NB4 (cell line): ENCODE data around the gene OR7A17.

Experiments
- DNase-seq: peaks from one replicate; pipeline ENCODE4 v3.0.0; 2010; ENCODE audit warnings: low read depth
- H3K4me3 ChIP-seq: one replicate; pipeline ENCODE4 v1.5.1; 2011; ENCODE audit warnings: mild to moderate bottlenecking, low read depth, low read length, moderate library complexity
- MYC ChIP-seq: IDR thresholded peaks from 2 replicates; pipeline ENCODE4 v1.6.1; 2011; ENCODE audit warnings: low read depth, low read length
- POLR2A ChIP-seq: IDR thresholded peaks from 2 replicates; pipeline ENCODE4 v1.6.1; 2011; ENCODE audit warnings: mild to moderate bottlenecking; ENCODE audit not compliant: insufficient read length; ENCODE audit errors: extremely low read depth
- TF ChIP-seq, protein P1 (sequence below): IDR thresholded peaks from 2 replicates; pipeline ENCODE4 v1.6.1; 2011; ENCODE audit warnings: low read depth, low read length
- TF ChIP-seq, protein P2 (sequence below): IDR thresholded peaks from one replicate; pipeline ENCODE4 v1.5.1; 2012; ENCODE audit warnings: low read depth, low read length

Gene OR7A17

DNA sequence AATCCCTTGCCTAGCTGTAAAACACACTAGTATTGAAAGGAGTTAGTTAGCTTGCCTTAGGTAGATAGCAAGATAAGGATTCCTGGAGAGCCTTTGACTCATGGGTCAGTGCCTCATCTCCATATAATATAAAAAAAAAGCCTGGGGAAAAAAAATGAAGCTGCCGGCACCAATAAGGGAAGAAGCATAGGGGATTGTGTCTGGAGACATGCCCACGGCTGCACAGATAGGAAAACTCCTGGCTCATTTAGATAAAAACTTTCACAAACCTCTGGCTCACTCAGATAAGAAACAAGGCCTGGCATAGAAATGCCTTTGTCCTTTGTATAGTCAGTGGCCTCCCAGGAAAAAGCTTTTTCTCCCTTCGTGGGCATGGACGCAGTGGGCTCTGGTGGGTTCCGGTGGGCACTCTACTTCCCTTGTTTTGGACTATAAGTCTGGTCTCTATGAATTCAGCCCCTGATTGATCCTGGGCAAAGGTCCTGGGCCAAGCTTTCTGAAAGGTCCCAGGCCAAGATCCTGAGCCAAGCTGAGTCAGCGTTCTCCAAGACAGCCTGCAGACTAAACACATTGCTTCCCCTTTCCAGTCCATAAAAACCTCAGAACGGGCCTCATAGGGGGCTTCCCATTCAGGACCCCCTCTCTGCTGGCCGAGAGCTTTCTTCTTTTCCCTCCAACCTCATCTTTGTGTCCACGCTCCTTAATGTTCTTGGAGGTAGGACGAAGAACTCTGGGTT, 4.9 kb upstream of the OR7A17 start:
- DNase-seq: no peak
- H3K4me3 ChIP-seq: no peak overlapping the region
- no peak for TF ChIP-seq POLR2A
- TF ChIP-seq, protein P1, sequence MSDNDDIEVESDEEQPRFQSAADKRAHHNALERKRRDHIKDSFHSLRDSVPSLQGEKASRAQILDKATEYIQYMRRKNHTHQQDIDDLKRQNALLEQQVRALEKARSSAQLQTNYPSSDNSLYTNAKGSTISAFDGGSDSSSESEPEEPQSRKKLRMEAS: 0 out of 2 replicates have a peak, but pooled peaks have one; percentile 25

DNA sequence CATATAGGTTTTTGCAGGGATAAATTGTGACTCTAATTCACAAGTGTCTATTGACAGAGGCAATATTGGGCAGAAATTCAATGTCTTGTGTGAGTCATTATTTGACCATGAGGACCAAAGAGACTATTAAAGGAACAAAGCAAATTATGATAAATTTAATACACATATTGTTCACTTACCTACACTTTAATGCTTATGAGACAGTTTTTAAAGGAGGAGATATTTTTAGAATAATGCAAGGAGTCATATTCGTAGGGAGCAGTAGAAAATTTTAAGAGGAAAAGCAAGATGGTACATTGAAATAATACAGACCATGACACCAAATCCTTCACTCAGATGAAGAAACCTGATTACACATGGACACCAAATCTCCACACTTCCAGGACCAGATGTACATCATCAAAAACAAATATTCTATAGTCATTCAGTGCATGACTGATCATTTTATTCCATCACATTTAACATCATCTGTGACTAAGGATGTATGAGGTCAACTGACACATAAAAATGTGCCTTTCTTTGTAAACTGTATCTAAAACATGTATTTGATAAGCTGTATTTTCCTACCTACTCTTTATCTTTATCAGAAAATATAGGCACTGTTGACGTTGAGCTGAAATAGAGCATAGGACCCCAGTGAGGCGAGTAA, 4.2 kb upstream of the OR7A17 start:
- no peak for DNase-seq
- H3K4me3 ChIP-seq: no peak overlapping the region
- peak; percentile 37; the same call in 1 of the 2 replicates for TF ChIP-seq MYC
- TF ChIP-seq, protein P2, sequence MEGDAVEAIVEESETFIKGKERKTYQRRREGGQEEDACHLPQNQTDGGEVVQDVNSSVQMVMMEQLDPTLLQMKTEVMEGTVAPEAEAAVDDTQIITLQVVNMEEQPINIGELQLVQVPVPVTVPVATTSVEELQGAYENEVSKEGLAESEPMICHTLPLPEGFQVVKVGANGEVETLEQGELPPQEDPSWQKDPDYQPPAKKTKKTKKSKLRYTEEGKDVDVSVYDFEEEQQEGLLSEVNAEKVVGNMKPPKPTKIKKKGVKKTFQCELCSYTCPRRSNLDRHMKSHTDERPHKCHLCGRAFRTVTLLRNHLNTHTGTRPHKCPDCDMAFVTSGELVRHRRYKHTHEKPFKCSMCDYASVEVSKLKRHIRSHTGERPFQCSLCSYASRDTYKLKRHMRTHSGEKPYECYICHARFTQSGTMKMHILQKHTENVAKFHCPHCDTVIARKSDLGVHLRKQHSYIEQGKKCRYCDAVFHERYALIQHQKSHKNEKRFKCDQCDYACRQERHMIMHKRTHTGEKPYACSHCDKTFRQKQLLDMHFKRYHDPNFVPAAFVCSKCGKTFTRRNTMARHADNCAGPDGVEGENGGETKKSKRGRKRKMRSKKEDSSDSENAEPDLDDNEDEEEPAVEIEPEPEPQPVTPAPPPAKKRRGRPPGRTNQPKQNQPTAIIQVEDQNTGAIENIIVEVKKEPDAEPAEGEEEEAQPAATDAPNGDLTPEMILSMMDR: no peak

DNA sequence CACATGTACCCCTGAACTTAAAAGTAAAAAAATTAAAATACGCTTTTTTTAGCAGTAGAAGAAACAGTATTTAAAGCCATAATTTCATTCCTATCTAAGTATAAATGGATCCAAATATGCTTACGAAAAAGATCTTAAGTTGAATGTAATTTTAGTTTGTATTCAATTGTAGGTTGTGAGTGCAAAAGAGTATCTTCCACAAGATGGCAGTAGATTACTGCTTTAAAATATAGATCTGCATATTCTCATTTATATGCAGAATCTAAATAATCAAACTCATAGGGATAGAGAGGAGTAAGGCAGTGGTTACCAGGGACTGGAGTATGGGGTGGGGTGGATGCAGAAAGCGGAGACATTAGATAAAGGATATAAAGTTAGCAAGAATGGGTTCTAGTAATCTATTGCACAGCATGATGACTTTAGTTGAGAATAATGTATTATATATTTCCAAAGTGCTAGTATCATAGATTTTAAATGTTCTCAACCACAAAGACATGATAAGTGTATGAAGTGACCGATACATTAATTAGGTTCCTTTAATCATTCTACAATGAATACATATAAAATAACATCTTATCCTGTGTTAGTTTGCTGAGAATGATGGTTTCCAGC, 14.2 kb downstream of the OR7A17 start:
- DNase-seq: peak; percentile 79
- TF ChIP-seq, protein P1: no peak
- no peak for TF ChIP-seq POLR2A
- TF ChIP-seq, protein P2: no peak
- TF ChIP-seq MYC: no peak
- H3K4me3 ChIP-seq: no peak overlapping the region

DNA sequence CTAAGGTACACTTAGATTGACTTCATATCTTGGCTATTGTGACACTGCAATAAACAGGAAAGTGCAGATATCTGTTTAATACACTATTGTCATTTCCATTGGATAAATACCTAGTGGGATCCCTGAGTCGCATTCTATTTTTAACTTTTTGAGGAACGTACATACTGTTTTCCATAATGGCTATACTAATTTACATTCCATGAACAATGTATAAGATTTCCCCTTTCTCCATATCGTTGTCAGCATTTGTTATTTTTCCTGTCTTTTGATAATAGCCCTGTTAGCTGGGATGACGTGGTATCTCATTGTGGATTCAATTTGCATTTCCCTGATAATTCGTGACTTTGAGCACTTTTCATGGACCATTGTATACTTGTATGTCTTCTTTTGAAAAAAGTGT, 17.4 kb downstream of the OR7A17 start:
- DNase-seq: no peak
- no peak overlapping the region for H3K4me3 ChIP-seq
- TF ChIP-seq POLR2A (no peak), MYC (no peak)
- TF ChIP-seq, protein P1: no peak
- TF ChIP-seq, protein P2: no peak

DNA sequence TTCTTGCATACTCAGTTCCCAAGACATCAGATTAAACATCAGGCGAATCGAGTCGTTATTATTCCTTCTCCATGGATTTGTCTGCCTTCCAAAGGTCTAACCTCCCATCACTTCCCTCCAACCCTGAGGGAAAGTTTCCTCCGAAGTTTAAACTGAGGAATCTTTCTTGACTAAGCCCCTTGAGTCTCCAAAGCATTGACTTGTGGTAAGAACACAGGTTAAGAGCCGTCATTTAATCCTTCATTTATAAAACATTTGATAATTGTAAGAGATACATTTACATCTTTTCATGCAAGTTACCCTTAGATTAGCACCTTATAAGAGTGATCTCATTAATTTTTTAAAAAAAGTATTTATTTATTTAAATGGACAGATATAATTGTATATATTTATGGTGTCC, 37.1 kb downstream of the OR7A17 start, which contains the start of gene OR7A10:
Gene OR7A10, minus strand, starts transcription at position 101 of the 400 bp plus-strand sequence. CDS start 7,045 bp downstream, outside the sequence.
- DNase-seq: no peak
- TF ChIP-seq MYC: no peak
- no peak for TF ChIP-seq POLR2A
- TF ChIP-seq, protein P2: no peak
- no peak within 1 kb of the TSS for H3K4me3 ChIP-seq

DNA sequence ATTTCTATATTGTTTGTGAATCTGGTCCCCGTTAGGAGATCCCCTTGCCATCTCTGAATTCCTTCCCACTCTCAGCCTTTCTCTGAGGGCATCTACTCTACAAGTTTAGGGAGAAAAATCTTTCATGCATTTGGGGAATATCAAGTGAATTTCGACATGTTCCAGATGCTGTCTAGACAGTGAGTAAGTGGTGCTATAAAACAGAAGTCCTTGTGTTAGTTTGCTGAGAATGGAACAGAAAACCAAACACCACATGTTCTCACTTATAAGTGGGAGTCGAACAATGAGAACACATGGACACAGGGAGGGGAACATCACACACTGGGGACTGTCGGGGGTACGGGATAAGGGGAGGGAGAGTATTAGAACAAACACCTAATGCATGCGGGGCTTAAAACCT, 42.4 kb downstream of the OR7A17 start:
- TF ChIP-seq POLR2A (no peak), MYC (no peak)
- TF ChIP-seq, protein P2: no peak
- TF ChIP-seq, protein P1: no peak
- no peak overlapping the region for H3K4me3 ChIP-seq
- DNase-seq: no peak
